HT-29 (cell line): ENCODE results near the gene NLRP12. TPM values are rescaled to one million over a fixed set of nuclear protein-coding genes. Genes with fewer than 3 reads are reported as not detected.
A peak's percentile ranks its signal among the peaks of the same experiment; 100 is the strongest.
"Not testable (repeated sequence)": the region's sequence is repeated elsewhere in the genome, so short reads cannot be mapped to it uniquely, and the experiment has no call there.

ENCODE experiments used
- DNase-seq: peaks from one replicate; pipeline ENCODE4 v3.0.0-alpha.2; 2015; ENCODE audit warnings: low spot score
- total RNA-seq: library from RNA; depleted of rRNA; stranded (reverse); fragments of >200 nt; shearing (Covaris generic); gene quantifications from 2 replicates; pipeline ENCODE4 v1.2.3, GENCODE V29; 2014; rRNA removed

The NLRP12 gene, protein sequence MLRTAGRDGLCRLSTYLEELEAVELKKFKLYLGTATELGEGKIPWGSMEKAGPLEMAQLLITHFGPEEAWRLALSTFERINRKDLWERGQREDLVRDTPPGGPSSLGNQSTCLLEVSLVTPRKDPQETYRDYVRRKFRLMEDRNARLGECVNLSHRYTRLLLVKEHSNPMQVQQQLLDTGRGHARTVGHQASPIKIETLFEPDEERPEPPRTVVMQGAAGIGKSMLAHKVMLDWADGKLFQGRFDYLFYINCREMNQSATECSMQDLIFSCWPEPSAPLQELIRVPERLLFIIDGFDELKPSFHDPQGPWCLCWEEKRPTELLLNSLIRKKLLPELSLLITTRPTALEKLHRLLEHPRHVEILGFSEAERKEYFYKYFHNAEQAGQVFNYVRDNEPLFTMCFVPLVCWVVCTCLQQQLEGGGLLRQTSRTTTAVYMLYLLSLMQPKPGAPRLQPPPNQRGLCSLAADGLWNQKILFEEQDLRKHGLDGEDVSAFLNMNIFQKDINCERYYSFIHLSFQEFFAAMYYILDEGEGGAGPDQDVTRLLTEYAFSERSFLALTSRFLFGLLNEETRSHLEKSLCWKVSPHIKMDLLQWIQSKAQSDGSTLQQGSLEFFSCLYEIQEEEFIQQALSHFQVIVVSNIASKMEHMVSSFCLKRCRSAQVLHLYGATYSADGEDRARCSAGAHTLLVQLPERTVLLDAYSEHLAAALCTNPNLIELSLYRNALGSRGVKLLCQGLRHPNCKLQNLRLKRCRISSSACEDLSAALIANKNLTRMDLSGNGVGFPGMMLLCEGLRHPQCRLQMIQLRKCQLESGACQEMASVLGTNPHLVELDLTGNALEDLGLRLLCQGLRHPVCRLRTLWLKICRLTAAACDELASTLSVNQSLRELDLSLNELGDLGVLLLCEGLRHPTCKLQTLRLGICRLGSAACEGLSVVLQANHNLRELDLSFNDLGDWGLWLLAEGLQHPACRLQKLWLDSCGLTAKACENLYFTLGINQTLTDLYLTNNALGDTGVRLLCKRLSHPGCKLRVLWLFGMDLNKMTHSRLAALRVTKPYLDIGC
- not detected in 2 replicates for total RNA-seq

DNA sequence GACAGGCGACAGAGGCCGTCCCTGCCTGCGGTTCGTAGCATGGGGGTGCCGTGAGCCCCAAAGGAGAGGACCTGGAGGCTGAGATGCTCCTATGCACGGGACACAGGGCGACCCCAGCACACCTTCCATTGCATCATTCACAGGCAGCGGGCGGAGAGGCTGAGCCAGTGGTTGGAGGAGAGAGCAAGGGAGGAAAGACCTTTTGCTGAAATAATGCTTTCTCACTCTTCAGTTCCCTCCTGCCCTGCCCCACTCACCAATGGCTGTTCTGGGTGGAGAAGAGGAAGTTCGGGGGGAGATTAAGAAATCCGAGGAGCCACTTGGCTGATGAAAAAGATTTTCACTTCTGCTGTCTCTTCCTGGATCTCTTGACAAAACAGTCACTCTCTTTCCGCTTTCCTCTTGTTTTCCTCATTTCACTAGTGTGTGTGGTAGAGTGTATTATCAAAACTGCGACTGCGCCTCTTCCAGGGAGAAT lies at the start of gene NLRP12:
NLRP12 (minus strand) TSS at position 181 of the 478 bp plus-strand sequence; CDS start at position 41, 140 bp downstream.
- DNase-seq, result no peak

DNA sequence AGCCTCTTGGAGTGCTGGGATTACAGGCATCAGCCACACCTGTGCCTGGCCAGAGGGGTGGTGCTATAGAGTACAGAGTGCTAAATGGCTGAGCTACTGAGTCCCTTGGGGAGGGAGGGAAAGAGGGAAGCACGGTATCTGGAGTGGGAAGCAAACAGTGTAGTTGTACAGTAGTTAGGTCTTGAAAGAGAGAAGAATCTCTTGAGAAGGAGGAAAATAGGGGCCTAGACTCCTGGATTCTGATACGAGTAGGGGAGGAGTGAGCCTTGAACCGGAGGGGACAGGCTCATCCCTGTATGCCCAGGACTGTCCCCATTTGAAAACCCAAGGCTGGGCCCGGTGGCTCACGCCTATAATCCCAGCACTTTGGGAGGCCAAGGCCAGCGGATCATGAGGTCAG lies 48.6 kb upstream of the NLRP12 start:
- DNase-seq, result peak; percentile 52

DNA sequence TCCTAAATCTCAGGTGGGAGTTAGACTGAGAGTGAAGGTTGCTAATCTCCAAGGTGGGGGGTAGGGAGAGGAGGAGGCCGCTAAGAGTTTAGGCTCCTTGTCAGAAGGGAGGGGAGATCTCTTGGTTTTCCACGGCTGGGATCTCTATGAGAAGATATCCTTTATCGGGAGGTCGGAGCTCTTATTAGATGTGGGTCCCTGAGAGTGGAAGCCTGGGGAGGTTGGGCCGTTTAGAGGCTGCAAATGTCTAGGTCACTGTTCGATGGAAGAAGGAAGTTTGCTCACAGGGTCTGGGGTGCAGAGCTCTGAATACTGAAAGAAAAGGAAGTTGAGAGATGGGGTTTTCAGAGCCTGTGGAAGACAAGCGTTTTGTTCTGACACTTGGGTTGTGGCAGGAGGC lies 47.3 kb upstream of the NLRP12 start:
- peak; percentile 50 for DNase-seq

DNA sequence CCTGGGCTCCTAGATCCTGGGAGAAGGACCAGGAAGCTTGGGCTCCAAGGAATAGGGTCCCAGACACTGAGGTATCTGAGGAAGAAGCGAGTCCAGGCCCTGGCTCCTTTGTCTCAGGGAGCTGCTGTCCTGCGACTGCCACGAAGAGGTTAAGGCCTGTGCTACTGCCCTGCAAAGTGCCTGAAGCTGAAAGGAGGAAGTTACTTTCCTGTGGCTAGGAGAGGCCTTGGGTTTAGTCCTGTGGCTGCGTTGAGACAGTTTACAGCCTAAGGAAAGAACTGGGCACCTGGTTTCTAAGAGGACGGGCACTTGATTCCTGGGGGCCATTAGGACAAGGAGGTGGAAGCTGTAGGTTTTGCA lies 46.4 kb upstream of the NLRP12 start:
- DNase-seq, result peak; percentile 48

DNA sequence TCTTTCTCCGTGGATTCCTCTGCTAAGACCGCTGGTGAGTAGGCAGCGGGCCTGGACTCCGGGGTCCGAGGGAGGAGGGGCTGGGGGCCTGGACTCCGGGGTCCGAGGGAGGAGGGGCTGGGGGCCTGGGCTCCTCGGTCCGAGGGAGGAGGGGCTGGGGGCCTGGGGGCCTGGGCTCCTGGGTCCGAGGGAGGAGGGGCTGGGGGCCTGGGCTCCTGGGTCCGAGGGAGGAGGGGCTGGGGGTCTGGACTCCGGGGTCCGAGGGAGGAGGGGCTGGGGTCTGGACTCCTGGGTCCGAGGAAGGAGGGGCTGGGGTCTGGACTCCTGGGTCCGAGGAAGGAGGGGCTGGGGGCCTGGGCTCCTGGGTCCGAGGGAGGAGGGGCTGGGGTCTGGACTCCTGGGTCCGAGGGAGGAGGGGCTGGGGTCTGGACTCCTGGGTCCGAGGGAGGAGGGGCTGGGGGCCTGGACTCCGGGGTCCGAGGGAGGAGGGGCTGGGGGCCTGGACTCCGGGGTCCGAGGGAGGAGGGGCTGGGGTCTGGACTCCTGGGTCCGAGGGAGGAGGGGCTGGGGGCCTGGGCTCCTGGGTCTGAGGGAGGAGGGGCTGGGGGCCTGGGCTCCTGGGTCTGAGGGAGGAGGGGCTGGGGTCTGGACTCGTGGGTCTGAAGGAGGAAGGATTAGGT lies 45.8 kb upstream of the NLRP12 start:
- not testable (repeated sequence) for DNase-seq

DNA sequence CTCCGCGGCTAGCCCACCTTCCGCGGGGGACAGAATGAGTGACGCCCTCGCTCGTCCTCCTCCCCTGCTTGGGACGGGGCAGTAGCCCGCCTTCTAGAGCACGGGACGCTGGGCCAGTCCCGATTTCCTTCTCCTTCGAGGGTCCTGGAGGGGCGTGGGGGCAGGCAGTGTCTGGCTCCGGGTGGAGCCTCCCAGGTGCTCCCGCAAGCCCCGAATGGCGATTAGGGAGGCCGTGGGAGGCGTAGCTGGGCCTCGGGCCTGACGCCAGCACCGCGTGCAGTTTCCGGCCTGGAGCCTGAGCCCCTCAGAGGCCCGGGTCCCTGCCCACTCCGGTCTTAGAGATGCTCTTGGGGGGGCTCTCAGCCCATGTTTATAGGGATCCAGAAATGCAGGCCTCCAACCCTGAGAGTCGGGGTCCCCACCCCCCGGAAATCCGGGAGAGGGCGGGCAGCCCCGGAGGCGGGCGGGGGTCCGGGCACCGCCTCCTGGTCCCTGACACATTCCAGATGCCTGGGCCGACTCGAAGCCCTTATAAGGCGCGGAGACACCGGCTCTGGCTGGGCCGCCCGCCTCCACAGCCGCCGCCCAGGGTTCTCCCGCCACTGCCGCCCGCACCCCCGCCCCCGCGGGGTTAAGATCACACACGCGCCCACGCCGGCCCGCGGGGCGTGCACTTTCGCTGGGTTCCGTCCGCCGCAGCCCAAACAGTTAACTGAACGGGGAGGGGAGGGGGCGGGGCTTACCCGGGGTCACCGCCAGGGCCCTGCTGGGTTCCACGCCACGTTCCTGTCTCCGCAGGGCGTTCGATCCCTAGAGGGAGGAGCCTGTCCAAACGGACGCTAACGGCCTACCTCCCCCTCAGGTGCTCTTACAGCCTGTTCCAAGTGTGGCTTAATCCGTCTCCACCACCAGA lies 45.0 kb upstream of the NLRP12 start:
- peak; percentile 95 for DNase-seq

DNA sequence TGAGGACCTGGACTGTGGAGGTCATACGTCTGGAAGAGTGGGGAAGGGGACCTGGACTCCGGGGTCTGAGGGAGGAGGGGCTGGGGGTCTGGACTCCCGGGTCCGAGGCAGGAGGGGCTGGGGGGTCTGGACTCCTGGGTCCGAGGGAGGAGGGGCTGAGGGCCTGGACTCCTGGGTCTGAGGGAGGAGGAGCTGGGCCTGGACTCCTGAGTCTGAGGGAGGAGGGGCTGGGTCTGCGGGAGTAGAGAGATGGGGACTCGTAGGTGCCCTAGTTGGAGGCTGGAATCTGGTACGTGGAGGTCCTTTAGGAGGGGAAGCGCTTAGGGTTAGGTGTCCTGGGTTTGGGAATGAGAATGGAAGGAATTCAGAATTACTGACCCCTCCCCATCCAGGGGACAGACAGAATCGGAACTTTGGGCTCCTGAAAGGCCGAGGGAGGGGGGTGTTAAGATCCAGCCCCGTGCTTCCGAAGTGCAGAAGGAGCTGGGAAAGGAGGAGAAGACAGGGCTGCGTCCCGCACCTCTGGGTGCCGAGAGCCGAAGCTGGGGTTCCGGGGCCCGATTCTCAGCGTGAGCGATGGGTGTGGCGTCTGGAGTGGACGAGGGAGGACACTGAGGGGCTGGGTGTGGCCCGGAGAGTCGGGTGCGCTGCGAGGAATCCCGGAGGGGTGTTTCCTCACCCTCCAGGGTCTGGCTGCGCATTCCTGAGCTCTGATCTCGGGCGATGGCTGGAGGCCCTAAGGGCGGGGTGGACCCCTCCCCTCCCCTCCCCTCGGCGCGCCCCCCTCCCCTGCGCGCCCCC lies 44.2 kb upstream of the NLRP12 start:
- DNase-seq, result peak; percentile 79

DNA sequence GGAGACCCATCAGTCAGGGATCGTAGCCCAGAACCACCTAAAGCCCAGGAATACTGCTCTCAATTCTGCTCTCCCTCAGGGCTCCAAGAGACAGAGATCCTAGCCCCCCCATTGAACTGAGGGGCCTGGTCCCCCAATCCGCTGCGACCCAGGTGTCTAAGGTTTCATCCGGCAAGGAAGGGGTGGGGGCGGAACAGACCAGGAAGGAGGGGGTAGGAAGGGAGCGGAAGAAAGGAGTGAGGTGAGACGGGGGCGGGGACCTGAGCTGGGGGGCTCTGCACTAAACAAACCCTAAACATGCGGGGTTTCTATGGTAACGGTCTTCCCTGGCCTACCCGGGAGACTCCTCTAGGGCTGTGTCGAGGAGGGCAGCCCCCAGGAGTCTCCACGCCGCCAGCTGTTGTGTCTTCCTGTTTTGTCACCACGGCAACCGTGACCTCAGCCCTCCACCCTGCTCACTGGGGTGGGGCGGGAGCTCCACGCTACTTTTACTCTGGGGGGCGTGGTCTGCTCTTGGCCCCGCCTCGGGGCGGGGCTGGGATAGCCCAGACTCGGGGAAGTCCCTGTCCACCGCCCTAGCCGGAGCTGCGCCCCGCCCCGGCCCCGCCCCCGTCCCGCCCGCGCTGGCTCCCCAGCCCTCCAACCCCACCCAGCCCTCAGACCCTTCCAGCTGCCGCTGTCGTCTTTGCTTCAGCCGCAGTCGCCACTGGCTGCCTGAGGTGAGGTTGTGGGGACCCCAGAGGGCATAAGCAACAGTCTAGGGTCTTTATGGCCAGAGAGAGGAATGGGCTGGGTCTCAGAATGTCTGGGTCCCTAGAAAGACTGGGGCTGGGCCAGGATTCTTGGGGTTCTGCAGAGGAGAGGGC lies 43.3 kb upstream of the NLRP12 start, which contains the start of gene MYADM:
MYADM (plus strand) TSS at position 659 of the 866 bp plus-strand sequence. CDS start 5,647 bp downstream, outside the sequence.
- peak; percentile 100 for DNase-seq

DNA sequence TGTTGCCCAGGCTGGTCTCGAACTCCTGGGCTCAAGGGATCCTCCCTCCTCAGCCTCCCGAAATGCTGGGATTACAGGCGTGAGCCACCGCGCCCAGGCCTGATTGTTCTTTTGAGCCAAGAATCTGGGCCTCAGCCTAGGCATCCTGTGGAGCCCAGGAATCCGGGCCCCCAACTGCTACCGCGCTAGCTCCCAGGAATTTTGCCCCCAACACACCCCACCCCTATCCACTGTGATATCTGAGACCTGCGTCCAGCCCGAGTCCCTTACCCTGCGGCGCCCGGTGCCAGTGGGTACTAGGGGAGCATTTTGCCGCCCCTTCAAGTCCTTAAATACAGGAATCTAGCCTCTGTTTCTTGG lies 42.7 kb upstream of the NLRP12 start:
- peak; percentile 25 for DNase-seq

DNA sequence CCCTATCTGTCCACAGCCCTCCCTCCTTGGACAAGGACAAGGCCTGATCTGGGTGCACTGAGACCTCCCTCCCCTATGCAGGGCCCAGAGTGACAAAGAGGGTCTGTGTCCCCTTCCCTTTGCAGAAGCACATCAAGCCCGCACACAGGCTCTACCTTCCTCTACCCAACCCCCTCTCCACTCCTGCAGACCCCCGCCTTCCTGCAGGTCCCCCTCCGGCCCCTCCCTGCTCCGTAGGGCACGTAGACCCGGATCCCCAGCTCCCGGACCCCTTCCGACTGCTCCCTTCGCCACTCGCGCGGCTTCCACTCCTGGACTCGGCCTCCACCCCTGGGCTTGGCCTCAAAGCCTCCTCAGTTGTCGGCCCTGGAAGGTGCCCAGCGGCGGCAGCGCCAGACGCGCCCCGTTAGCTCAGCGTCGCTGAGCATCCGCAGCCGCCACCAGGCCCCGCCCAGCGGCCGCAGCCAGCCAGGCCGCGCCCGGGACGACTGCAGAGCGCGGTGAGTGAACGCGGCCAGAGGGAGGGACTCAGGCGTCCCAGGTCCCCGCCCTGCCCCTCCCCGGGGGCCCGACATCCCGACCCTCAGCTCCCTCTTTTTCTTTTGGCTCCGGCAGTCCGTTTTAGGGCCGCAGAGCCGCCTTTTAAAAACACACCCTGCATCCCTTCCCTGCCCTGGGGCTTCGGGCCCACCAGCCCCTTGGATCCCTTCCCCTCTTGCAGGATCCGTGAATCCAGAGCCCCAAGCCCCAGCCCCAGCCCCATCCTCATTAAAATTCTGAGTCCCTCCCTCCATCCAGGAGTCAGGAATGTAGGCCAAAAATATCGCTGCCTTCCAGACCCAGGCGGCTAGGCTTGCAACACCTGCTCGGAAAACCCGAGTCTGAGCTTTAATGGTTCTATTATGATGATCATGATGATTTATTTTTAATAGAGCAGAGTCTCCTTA lies 42.1 kb upstream of the NLRP12 start:
- peak; percentile 94 for DNase-seq

DNA sequence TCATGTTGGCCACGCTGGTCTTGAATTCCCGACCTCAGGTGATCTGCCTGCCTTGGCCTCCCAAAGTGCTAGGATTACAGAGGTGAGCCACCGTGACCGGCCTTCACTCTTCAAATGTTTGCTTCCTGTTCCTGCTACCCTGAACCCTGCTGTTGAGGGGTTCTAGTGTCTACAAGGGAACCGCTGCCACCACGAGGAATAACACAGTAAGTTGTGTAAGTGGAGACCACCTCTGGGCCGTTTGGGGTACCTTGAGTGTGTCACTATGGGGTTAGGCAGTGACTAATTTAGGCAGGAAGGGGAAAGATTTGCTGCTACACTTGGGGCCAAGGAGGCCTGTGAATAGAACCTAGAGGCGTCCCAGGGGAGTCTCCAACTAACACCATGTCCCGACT lies 41.4 kb upstream of the NLRP12 start:
- no peak for DNase-seq

DNA sequence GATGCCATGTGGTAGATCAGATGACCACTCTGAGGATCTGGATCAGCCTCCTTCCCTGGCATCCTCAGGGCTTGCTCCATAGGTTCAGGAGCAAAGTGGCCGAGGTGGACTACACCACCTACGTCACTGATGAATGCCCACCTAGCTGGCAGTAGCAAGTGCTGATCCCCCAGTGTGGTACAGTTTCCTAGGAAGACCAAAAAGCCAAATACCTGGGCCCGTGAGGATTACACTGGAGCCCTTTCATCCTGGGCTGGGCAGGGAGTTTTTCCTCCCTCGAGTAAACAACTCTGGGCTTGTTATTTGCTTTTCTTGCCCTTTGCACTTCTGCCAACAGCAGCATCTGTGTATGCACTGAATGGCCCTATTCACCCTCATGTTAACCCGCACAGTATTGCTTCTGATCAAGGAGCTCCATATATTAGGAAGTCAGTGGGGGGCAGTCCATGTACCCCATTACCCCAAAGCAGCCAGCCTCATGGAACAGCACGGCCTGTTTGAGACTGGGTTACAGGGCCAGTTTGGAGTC lies 40.3 kb upstream of the NLRP12 start:
- peak; percentile 94 for DNase-seq

DNA sequence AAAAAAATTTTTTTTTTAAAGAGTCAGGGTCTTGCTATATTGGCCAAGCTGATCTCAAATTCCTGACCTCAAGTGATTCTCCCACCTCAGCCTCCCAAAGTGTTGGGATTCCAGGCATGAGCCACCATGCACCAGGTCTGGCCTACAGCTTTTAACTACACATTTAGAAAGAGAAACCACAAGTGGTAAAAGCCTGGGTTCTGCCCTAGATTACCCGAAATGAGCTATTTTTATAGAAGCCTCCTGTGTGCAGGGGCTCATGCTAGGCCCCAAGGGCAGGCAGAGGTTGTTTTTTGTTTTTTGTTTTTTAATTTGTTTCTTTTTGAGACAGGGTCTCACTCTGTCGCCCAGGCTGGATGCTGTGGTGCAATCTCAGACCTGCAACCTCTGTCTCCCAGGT lies 29.6 kb upstream of the NLRP12 start:
- DNase-seq, result no peak

DNA sequence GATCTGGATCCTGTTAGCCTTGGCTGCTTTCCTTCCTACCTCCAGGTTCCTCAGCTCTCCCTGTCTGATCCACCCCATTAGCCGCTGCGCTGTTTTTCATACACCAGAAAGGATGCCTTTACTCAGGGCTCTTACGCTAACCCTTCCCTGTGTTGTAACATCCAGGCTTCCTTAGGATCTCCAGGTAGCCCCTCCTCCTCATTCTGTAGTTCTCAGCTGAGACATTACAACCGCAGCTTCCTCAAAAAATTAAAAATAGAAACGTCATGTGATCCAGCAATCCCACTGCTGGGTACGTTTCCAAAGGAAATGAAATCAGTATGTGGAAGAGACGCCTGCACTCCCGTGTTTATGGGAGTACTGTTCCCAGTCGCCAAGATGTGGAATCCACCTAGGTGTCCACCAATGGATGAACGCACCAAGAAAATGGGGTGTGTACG lies 25.1 kb upstream of the NLRP12 start:
- no peak for DNase-seq

DNA sequence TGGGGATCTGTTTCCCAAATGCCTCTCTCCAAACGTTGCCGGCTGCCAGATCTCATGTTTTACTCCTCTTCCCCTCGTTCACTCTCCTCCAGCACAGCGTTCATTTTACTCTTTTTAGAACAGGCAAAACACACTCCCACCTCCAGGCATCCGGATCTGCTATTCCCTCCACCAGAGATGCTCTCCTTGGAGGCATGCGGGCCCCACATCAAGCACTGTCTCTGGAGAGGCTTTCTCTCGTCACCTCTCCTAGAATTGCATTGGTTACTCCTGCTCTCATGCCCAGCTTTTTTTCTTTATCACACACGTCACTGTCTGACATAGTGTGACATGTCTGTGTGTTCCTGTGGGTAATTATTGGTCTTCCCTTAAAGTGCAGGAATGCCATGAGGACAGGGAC lies 23.4 kb upstream of the NLRP12 start:
- DNase-seq, result no peak

DNA sequence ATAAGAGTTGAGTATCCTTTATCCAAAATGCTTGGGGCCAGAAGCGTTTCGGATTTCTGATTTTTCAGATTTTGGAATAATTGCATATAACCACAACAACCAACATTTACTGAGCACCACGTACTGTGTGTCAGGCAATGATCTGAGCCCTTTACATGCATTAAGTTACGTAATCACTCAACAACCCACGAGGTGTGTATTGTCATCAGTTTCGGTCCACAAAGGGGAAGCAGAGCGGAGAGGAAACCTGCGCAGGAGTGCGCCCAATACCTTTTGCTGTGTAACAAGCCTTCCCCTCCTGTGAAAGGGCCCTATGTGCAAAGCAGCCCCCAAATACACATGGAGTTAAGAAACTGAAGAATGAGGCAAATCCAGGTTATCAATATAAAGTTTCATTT lies 20.7 kb upstream of the NLRP12 start:
- no peak for DNase-seq

DNA sequence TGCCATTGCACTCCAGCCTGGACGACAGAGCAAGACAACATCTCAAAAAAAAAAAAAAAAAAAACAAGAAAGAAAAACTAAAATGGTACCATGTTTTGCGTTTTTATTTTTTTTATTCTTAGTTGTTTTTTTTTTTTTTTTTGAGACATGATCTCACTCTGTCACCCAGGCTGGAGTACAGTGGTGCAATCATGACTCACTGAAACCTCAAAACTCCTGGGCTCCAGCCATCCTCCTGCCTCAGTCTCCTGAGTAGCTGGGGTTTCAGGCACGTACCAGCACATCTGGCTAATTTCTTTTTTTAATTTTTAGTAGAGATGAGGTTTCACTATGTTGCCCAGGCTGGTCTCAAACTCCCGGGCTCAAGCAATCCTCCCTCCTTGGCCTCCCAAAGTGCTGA lies 16.8 kb upstream of the NLRP12 start:
- not testable (repeated sequence) for DNase-seq
